Astrocyte of the hippocampus (primary cell): ENCODE data around the gene LONP2.
"Not testable (repeated sequence)": the region's sequence is repeated elsewhere in the genome, so short reads cannot be mapped to it uniquely, and the experiment has no call there.

Source experiments
- DNase-seq: peaks from one replicate; pipeline ENCODE4 v3.0.0; 2011; ENCODE audit warnings: low read depth, low spot score

LONP2 gene

DNA sequence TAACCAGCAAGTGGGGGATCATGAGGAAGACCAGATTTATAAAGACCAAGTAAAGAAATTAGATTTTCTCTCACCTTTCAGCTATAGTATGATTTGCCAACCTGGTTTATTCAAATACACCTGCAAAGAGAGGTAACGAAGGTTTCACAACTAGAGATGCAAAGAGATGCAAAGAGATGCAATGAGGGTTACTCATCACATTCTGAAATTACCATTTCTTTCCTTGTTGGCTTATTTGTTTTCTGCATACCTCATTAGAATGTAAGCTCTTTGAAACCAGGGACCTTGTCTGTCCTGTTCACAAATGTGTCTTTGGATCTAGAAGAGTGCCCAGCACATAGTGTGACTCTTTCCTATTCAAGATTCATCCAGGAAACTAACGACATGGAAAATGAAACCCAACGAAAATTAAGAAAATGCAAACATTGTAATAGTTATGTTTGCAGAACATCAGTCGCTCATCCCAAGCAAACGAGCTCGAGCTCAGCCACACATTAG lies 9.0 kb upstream of the LONP2 start:
- no peak for DNase-seq

DNA sequence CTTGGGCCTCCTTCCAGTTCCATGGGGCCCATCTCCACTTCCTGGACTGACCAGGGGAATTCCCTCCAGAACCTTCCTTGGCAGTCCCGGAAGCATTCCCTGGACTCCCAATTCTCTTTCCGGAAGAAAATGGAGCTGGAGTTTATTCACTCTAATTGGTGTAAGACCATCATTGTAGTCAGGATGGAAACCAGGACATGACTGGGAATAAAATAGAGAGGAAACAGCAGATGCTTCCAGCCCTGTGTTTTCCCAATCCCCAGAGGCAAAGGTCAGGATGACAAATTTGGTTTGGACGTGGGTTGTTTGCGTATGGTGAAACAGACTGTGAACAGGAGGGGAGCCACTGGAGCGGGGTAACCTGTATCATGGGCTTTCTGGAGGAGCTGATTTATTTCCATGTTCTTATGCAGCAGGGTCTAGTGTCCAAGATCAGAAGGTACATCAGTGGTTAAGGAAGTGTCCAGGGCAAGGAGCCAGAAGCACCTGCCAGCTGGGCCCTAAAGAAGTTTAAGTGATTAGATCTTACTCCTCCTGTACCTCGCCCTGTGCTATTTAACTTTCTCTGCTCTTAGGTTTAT lies 8.5 kb upstream of the LONP2 start:
- no peak for DNase-seq

DNA sequence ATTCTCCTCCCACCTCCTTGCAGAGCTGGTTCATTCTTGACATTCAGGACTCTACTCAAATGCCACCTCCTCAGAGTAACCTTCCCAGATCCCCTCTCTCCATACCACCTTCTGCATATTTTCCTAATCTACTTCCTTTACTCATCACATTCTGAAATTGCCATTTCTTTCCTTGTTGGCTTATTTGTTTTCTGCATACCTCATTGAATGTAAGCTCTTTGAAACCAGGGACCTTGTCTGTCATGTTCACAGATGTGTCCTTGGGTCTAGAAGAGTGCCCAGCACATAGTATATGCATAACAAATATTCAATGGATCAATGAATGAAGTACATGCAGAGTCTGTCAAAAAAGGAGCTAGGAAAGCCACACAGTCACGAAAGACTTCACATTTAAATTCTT lies 7.8 kb upstream of the LONP2 start:
- no peak for DNase-seq

DNA sequence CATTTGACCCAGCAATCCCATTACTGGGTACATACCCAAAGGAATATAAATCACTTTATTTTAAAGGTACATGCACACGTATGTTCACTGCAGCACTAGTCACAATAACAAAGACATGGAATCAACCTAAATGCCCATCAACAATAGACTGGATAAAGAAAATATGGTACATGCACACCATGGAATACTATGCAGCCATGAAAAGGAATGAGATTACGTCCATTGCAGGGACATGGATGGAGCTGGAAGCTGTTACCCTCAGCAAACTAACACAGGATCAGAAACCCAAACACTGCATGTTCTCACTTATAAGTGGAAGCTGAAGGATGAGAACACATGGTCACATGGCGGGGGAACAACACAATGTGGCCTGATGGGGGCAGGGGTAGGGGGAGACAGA lies 4.0 kb upstream of the LONP2 start:
- DNase-seq, result not testable (repeated sequence)

DNA sequence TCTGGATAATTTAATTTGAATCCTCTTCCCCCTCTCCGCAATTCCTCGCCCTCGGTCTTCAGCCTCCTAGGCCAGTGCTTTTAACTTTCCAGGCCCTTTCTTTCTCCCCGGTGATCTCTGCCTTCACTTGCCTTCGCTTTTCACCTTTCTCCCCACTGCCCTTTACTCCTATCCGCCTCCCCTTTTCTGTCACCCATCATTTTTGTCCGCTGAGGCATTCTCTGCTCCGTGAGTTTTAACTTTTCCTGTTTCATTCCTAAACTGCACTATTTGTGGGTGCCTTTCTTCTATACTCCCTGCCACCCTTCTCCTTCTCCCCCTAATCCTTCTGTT lies 729 bp downstream of the LONP2 start:
- no peak for DNase-seq

DNA sequence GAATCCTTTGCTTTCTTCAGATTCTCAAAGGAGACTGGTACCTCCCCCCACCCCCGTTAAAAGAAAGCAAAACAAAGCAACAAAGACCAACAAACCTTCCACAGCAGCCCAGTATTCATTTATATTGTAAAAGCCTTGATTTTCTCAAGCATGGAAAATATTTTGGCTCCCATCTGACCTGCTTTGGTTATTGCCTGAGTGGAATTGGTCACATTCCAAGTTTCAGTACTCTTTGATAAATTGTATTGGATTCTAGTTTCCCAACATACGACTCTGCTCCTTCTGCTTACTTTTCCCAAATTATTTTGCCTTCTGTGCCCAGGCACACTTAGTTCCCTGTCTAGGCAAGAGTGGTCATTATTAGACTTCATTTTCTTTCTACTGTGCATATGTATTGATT lies 2.0 kb downstream of the LONP2 start:
- DNase-seq, result peak; percentile 45

DNA sequence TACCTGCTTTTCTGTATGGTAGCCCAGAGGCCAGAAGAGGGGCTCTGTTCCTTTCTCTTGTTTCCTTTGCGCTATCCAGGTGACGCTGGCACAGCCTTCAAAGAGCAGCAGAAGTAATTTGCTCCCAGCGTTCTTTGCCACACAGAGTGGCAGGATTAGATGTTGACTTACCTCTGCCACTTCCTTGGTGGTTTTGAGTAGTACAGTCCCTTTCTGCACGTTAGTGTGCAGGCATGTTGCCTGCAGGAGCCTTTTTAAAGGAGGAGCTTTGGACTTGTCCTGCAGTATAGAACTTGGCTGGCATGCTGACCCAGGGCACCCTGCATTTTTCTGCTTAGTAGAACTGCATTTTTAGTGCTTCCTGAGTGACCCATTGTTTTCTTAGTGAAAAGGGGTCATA lies 3.2 kb downstream of the LONP2 start, which contains the start of gene ABCC11:
Gene ABCC11 (minus strand): TSS at position 229 of the 400 bp plus-strand sequence. CDS start 15,618 bp downstream, outside the sequence.
- DNase-seq, result no peak

DNA sequence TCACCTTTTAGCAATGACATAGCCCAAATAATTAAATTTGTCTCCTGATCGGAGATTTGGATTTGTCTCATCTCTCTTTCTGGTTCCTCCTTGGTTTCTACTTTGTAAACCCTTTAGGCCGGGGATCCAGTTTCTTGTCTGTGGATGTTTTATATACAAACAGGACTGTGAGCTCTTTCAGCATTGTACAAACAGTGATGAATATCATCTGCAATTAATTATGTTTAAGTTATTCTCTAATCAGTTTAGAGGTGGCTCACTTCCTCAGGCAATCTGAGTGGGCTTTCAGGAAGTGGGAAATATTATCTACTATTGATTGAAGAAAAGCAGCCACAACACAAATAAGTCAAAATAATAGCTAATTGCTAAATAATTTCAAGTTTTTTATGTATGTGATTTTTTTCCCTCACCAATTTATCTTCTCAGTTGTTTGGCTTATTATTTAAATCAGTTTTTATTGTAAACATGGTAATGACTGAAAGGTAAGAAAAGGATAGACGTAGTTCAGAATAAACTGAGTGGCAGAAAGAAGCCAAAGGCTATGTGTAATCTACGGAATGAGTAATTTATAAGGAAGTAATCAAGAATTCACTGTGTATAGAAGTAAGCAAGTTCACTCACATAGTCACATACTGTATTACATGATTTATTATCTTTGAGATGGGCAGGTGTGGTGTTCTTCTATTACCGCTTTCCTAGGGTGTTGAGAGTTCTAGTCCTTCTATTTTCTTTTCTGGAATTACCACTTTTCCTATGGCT lies 6.6 kb downstream of the LONP2 start:
- no peak for DNase-seq

DNA sequence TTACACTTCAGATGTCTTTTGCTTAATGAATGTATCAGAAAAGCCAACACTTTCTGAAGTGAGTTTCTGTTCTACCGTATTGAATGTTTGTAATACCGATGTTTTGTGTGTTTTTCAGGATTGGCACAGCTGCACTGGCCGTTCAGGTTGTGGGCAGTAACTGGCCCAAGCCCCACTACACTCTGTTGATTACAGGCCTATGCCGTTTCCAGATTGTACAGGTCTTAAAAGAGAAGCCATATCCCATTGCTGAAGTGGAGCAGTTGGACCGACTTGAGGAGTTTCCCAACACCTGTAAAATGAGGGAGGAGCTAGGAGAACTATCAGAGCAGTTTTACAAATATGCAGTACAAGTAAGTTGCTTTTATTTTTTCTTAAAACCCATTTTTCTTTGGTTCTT lies 7.9 kb downstream of the LONP2 start:
- no peak for DNase-seq

DNA sequence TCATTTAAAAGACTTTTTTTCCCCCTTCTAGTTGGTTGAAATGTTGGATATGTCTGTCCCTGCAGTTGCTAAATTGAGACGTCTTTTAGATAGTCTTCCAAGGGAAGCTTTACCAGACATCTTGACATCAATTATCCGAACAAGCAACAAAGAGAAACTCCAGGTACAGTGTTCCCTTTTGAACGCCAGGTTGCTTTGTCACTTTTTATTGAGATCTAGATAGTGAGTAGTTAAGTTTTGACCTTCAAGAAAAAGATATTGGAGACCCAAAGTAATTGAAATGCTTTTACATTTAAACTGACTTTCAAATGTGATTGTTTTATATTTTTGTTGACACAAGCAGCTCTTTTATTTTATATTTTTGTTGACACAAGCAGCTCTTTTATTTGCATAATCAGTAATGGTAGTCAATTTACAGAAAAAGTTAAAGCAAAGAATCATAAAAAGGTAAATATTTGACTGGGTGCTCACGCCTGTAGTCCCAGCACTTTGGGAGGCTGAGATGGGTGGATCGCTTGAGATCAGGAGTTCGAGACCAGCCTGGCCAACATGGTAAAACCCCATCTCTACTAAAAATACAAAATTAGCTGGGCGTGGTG lies 12.6 kb downstream of the LONP2 start:
- DNase-seq, result no peak

DNA sequence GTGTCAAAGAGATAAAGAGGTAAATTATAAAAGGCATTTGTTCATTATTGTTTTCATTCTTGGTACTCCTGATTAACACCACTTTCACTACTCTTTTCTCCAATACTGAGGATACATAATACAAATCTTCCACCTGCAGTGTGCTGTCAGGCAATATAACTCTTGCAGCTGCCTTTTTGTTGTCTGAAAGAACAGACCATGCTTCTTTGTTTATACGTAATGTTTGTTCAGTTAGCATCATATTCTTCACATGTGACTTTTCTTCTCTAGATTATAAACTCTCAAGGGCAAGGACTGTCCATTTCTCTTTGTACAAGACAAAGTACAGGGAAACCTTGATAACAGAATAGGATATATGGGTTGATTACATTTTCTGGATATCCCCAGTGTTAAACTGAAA lies 17.5 kb downstream of the LONP2 start:
- no peak for DNase-seq

DNA sequence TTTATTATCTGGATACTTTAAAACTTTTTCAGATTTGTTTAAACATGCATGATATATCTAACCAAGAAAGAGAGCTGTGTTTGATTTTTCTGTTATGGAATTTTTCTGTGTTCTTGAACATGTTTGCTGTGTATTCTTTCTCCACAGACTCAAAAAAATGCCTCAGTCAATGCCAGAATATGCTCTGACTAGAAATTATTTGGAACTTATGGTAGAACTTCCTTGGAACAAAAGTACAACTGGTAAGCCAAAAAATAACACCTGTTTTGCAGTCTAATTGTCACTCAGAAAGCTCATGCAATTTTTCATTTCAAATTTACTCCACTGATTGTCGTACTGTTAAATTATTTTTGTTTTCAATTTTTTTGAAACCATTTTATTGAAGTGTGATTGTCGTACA lies 18.5 kb downstream of the LONP2 start:
- DNase-seq, result no peak

DNA sequence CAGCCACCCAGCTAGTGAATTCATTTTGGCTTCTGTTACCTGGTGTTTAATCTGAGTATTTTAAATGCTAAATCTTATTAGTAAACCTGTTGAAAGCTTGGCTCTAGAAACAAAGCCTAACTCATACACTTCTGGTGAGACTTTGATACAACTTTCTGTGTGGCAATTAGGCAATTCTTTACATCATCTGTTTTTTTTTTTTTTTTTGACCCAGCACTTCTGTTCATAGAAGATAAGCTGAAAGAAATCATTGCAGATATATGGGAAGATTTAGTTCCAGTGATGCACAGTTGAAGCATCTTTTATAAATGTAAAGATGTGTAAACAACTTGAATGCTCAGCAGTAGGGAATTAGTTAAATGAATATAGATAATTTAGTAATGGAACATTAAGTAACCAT lies 24.9 kb downstream of the LONP2 start:
- no peak for DNase-seq

DNA sequence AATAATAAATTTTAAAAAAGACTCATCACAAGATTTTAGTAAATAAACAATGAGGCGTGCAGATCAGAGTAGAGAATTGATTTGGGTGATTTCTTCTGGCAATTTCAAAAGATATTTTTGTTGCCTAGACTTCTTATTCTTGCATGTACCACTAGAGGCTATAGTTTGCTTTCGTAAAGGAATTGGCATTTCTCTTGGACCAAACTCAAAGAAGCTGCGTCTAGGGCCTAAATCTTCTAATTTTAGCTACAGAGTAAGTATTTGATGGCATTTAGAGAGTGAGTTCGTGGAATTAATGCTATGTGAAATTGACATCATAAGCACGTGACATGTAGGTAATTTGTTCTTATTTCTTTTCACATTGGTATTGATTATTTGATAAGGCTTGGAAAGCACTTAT lies 27.6 kb downstream of the LONP2 start:
- peak; percentile 8 for DNase-seq

DNA sequence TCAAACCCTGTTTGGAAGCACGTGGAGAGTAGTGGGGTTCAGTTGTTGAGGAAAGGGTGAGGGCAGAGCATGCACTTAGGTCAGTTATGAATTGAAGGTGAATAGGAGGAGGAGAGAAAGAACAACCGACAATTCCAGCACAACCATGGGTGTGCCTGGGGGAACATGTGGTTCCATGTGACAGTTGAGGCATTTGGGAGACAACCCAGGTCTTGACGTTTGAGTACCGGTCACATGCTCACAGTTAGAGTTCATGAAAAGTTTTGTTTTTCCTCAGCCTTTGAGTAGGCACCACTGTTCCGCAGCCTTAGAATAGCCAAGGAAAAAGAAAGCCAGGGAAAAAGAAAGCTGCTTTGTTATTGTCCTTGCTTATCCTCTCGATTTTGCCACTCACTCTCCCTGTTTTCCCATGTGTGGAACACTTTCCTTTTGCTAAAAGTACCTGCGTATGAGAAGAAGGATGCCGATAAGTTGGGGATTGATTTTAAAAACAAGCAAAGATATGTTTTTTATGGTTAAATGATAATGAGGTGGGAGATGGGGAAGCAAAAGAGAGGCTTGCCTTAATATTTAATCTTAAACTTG lies 28.8 kb downstream of the LONP2 start:
- DNase-seq, result peak; percentile 15

DNA sequence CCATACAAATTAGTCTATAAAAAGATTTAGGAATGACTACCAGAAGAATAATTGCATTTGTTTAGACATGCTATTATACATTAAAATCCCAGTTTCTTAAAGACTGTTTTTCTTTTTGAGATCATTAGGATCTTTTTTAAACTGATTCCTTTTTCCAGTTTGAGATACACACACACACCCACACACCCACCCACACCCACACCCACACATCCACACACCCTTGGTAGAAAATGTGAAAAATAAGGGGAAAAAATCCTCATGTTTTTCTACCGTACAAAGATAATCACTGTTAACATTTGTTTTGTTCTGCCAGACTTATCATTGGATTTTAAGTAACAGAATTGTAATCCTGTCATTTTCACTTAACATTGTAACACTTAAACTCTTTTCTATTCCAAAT lies 30.4 kb downstream of the LONP2 start:
- no peak for DNase-seq

DNA sequence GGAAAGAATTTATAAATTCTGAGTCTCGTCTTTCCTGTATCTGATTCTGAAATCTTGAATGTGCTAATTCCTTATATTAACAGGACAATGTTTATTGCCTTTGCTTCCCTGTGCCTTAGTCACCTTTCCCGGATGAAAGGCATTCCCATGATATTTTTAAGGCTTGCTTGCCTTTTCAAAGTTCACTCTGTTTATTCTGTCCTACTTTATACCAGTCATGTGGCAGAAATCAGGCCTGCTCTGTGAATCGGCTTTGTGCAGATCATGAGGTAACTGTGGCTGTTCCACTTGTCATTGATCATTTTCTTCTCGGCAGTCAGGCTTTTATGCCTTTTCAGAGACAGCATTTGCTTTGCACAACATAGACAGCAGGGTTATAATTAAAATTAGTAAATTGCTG lies 32.0 kb downstream of the LONP2 start:
- DNase-seq, result peak; percentile 75

DNA sequence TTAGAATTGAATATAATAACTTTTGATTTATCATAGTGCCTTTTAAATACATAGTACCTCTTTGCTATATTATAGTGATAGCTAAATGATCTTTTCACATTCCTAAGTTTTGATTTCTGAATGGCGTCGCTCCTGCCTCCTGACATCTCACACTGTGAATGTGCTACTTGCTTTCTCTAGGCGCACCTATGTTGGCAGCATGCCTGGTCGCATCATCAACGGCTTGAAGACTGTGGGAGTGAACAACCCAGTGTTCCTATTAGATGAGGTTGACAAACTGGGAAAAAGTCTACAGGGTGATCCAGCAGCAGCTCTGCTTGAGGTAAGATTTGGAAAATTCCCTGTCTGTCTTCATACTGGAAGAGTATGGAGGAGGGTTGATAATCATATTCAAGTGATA lies 33.1 kb downstream of the LONP2 start:
- peak; percentile 22 for DNase-seq

DNA sequence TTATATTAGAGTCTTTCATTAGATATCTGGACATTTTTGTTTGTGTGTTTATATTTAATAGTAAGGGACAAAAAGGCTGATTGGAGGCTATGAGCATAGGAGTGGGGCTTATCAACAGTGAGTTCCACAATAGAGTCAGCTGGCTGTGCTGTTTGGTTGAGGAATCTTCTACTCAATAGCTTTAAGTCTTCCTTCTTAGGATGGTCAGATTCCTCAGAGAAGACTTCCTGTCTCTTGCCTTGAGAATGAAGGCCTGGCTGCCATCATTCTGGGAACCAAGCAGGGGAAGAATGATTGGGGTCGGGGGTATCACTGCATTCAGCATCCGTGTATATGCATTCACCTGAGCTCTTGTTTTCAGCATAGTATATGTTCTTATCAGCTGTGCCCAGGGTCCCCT lies 35.1 kb downstream of the LONP2 start:
- no peak for DNase-seq

DNA sequence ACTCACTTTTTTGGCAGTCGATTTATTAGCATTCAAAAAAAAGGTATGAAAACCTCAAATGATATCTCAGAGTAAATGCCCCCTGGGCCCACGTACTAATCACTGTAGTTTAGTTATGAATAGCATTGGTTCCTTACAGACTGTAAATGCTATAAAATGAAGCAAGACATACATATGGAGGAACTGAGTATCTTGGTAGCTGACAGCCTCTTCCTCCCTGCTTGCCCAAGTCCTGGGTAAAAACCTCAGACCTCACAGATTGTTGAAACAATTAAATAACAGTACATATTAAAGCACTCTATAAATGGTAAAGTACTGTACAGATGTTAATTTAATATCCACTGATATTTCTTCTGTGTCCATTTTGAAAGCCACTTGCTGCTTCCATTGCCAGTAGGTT lies 36.4 kb downstream of the LONP2 start:
- no peak for DNase-seq

DNA sequence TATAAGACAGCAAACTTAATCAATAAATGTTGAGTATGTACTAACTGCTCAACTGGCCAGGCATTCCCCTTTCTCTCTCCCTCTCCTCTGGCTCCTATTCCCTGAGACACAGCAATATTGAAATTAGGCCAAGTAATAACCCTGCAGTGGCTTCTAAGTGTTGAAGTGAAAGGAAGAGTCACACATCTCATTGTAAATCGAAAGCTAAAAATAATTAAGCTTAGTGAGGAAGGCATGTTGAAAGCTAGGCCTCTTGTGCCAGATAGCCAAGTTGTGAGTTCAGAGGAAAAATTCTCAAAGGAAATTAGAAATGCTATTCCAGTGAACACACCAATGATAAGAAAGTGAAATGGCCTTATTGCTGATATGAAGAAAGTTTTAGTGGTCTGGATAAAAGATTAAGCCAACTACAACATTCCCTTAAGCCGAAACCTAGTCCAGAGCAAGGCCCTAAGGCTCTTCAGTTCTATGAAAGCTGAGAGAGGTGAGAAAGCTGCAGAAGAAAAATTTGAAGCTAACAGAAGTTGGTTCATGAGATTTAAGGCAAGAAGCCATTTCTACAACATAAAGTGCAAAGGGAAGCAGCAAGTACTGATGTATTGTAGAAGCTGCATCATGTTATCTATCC lies 38.6 kb downstream of the LONP2 start:
- peak; percentile 16 for DNase-seq

DNA sequence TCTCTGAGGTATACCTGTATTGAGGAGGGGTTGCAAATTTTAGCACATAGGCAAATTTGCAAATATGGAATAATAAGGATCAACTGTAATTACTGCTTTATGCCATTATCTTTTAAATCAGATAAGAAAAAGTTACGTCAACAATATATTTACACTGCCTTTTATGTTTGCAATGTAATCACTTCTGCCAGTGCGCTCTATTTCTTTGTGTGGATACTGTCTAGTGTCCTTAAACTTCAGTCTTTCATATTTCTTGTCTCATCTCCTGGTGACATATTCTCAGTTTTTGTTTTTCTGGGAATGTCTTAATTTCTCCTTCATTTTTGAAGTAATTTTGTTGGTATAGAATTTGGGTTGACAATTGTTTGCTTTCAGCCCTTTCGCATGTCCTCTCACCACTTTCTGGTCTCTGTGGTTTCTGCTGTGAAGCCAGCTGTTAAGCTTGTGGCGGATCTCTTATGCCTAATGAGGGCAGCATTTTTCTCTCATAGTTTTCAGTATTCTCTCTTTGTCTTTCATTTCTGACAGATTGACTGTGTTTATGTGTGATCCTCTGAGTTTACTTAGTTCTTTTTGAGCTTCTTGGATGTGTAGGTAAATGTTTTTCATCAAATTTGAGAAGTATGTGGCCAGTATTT lies 40.8 kb downstream of the LONP2 start:
- DNase-seq, result peak; percentile 27
